Measurements from ENCODE around the gene SLC17A7.
"Not testable (repeated sequence)": the region's sequence is repeated elsewhere in the genome, so short reads cannot be mapped to it uniquely, and the experiment has no call there.

Gene SLC17A7

DNA sequence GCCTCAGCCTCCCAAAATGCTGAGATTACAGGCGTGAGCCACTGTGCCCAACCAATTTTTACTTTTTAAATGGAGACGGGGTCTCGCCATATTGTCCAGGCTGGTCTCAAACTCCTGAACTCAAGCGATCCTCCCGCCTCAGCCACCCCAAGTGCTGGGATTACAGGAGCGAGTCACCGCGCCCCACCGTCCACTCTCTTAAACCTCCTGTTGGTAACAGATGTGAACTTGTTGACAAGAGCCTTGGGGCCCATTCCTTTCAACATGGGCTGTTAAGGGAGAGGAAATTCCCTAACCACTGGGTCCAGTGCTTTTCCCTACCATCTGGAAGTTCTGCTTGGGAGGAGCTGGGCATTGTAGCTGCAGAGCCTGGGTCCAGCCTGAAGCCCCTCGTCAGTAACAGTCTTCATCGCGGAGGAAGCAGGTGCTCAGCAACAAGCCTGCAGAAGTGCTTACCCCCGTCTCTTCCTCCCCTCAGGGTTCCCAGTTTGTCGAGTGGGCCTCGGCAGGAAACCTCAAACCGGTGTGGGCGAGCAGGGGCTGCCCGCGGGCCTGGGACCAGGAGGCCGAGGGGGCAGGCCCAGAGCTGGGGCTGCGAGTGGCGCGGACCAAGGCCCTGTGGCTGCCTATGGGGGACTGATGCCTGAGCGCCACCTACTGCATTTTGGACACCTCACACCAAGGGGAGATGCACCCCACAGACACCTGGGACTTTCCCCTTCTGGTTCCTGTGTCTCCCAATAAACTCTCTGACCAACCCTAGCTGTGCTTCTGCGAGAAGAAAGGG is 28.7 kb upstream of the SLC17A7 start:
- DNase-seq (ENCODE audit: low read depth): peak; percentile 76

- DNase-seq (ENCODE audit: low read depth): peak; percentile 62
These were observed 27.6 kb upstream of the SLC17A7 start for GRCh38 chr19:49468746-49469447.

GRCh38 chr19:49468199-49468598 is 26.9 kb upstream of the SLC17A7 start:
- DNase-seq (ENCODE audit: low read depth): no peak

- no peak for DNase-seq (ENCODE audit: low read depth)
These were observed 24.0 kb upstream of the SLC17A7 start for GRCh38 chr19:49465371-49465770.

DNA sequence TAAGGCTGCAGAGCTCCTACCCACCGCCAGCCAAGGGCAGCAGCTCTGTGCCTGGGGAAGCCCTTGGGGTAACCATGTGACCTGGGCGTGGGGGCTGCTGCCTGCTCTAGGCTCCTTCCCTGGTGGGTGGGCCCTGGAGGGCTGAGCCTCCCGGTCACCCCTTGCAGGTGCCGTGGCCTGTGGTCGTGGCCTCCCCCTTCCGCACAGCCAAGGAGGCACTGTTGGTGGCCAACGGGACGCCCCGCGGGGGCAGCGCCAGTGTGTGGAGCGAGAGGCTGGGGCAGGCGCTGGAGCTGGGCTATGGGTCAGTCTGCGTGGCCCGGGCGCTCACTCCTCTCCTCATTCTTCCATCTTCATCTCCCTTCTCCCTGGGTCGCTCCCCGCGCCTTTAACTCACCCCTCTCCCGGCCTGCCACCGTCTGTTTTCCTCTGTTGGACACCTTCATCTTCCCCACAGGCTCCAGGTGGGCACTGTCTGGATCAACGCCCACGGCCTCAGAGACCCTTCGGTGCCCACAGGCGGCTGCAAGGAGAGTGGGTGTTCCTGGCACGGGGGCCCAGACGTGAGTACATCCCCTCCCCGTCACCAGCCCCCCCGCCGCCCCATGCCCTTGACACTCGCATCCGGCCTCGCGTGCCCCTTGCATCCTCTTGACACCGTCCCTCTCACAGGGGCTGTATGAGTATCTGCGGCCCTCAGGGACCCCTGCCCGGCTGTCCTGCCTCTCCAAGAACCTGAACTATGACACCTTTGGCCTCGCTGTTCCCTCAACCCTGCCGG is 22.8 kb upstream of the SLC17A7 start:
- no peak for DNase-seq (ENCODE audit: low read depth)

- no peak for DNase-seq (ENCODE audit: low read depth)
These were observed 21.2 kb upstream of the SLC17A7 start for GRCh38 chr19:49462492-49462891.

DNA sequence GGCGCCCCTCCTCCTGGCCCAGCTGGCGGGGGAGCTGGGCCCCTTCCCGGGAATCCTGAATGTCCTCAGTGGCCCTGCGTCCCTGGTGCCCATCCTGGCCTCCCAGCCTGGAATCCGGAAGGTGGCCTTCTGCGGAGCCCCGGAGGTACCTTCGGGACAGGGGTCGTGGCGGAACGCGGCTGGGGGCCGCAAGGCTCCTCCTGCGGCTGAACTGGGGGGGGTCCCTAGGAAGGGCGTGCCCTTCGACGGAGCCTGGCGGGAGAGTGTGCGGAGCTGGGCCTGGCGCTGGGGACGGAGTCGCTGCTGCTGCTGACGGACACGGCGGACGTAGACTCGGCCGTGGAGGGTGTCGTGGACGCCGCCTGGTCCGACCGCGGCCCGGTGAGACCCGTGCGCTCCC is 20.3 kb upstream of the SLC17A7 start:
- no peak for DNase-seq (ENCODE audit: low read depth)

DNA sequence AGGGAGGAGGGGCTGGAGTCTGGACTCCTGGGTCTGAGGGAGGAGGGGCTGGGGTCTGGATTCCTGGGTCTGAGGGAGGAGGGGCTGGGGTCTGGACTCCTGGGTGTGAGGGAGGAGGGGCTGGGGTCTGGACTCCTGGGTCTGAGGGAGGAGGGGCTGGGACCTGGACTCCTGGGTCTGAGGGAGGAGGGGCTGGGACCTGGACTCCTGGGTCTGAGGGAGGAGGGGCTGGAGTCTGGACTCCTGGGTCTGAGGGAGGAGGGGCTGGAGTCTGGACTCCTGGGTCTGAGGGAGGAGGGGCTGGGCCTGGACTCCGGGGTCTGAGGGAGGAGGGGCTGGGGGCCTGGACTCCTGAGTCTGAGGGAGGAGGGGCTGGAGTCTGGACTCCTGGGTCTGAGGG is 19.8 kb upstream of the SLC17A7 start:
- not testable (repeated sequence) for DNase-seq (ENCODE audit: low read depth)

DNA sequence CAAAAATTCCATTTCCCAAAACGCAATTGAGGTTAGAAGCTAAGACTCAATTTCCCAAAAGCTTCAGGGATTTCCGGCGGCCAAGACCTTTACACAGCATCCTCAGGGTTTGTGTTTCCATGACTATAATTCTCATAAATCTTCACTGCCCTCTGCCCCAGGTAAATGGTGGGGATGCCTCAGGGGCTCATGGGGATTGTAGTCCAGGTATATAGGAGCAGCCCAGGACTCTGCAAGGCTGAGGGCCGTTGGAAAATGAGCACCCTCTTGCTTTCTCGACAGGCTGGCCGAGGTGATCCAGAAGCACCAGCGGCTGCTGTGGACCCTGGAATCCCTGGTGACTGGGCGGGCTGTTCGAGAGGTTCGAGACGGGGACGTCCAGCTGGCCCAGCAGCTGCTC is 18.1 kb upstream of the SLC17A7 start:
- no peak for DNase-seq (ENCODE audit: low read depth)

- no peak for DNase-seq (ENCODE audit: low read depth)
These were observed 17.2 kb upstream of the SLC17A7 start for GRCh38 chr19:49458567-49458903.

GRCh38 chr19:49456326-49456725 is 15.0 kb upstream of the SLC17A7 start:
- no peak for DNase-seq (ENCODE audit: low read depth)

DNA sequence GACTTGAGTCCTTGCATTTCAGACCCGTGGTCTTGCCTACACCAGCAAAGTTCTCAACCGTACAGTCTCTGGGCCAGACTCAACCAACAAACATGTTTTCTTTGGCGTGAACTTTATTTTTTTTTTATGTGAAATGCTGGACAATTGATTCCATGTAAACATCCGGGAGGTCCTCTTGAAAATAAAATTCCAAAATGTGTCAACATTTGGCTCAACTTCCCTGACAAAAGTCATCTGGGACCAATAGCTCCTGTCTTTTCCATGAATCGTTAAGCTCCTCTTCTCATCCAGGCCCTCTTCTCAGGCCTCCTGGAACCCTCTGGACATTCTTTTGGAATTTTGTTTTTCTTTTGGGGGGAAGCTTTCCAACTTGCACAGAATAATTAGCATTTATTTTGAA is 14.4 kb upstream of the SLC17A7 start:
- DNase-seq (ENCODE audit: low read depth): no peak

GRCh38 chr19:49453757-49454240 is 12.5 kb upstream of the SLC17A7 start:
- no peak for DNase-seq (ENCODE audit: low read depth)

GRCh38 chr19:49453013-49453756 is 11.9 kb upstream of the SLC17A7 start, which contains the start of gene ALDH16A1:
Gene ALDH16A1 (plus strand): TSS chr19:49453225. CDS start chr19:49453332, 107 bp downstream.
- DNase-seq (ENCODE audit: low read depth): peak; percentile 98

DNA sequence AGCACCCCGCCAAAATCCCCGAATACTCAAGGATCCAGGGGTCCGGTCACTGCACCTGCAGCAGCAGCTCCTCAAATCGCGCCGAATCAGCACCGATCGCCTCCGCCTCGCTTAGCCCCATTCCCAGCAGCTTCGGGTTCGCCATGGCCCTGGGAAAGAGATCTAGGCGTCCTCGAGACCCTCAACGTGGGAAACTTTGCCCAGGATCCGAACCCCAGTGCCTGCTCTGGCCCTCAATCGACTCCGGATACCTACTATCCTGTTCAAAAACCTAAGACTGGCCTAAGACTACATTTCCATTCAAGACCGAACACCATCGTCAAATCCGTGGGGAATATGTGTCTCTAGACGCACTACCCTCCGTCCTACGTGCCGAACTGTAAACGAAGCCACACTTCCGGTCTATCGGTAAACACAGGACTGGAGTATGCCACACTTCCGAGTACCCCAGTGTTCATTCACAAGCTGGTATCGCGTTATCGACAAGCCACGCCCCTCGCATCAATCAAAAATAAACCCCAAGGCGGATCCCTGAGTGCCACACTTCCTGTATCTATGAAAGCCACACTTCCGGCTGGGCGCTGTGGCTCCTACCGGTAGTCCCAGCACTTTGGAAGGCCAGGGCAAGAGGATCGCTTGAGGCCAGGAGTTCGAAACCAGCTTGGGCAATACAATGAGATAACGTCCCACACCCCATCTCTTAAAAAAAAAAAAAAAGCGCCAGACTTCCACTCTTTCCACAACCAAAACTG is 10.3 kb upstream of the SLC17A7 start, which contains the start of gene PIH1D1:
Gene PIH1D1, minus strand, starts transcription at position 385 of the 752 bp plus-strand sequence. Its CDS starts 240 bp downstream, at position 145.
- peak; percentile 88 for DNase-seq (ENCODE audit: low read depth)

- DNase-seq (ENCODE audit: low read depth): no peak
These were observed 9.1 kb upstream of the SLC17A7 start for GRCh38 chr19:49450405-49450804.

GRCh38 chr19:49448432-49448786 is 7.1 kb upstream of the SLC17A7 start:
- no peak for DNase-seq (ENCODE audit: low read depth)

DNA sequence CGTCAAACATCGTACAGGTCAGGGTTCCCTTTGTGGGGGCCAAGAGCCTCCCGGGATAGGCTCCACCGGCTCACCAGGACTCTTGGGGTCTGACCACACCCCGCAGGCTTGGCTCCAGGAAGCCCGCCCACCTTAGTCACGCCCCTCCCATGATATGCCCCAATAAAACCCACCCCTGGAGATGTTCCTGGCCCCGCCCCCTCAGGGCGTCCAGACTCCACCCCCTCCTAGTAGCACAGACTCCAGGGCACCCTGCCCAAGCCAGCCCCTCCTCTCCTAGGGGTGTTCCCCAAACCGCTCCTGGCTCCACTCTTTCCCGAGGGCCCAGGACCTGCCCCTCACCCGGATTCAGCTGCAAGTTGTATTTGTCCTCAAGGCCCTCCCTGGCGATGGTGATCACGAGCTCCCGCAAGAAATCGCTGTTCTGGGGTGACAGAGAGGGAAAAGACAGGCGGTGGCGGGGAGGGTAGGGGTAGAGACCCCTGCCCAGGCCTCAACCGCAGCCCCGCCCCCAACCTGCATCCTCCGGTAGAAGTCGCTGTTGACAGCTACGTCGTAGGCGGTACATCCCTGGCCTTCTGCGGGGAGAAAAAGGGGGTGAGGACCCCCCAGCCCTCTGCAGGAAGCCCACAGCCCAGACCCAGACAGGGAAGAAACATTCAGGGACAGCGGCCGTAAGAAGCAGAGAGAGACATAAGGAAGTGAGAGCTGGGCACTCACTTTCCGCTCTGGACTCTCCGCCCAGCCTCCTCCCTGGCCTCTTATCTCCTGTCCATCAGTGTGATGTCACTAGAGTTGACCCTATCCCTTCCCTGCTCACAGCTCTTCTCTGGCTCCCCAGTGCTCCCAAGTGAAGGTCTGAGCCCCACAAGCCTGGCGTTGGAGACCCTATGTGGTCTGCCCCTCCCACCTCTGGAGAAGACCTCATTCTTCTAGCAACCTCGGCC is 6.4 kb upstream of the SLC17A7 start:
- no peak for DNase-seq (ENCODE audit: low read depth)

DNA sequence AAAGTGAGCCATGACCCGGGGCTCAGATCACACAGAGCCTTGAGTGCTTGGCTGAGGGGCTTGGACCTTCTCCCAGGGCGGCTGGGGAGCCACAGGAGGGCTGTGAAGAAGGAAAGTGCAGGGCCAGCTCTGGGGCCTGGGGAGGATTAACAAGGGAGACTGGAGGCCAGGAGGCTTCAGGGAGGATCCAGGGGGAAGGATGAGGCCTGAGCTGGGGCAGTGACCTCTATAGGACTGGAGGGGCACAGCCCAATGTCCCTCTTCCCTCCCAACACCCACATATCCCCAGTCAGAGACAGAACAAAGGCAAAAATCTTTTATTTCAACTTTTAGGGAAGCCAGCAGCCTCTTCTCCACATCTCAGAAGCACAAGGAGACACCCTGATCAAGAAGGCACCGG is 4.7 kb upstream of the SLC17A7 start:
- DNase-seq (ENCODE audit: low read depth): no peak
